ENCODE data around the gene PTPRK. TPM values are rescaled to one million over a fixed set of nuclear protein-coding genes. Genes with fewer than 3 reads are reported as not detected.

Gene PTPRK
- total and polyA plus RNA-seq, 10 of the 15 experiments (the other 5 are each of a cell fraction or from before 2014, with no cell fraction given), result 0.23 to 1.9 (median 0.55) TPM

DNA sequence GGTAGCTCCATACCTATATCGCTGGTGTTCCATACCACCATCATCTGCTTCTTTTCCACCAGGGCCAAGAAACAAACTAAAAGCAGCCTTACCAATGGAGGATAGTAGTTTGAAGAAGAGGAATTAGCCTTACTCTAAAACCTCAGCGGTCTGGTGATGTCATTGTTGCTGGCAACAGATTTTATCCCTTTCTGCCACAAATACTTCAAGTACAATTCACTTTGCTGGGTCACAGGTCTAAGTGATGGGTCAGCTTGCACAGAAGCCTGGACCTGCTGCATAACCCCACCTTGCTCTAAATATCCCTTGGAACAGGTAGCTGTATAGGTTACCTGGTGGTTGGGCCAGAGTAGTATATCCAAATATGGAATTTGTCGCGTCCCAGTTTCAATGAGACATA is 566.3 kb downstream of the PTPRK start (continued):
- TF ChIP-seq, protein P1, sequence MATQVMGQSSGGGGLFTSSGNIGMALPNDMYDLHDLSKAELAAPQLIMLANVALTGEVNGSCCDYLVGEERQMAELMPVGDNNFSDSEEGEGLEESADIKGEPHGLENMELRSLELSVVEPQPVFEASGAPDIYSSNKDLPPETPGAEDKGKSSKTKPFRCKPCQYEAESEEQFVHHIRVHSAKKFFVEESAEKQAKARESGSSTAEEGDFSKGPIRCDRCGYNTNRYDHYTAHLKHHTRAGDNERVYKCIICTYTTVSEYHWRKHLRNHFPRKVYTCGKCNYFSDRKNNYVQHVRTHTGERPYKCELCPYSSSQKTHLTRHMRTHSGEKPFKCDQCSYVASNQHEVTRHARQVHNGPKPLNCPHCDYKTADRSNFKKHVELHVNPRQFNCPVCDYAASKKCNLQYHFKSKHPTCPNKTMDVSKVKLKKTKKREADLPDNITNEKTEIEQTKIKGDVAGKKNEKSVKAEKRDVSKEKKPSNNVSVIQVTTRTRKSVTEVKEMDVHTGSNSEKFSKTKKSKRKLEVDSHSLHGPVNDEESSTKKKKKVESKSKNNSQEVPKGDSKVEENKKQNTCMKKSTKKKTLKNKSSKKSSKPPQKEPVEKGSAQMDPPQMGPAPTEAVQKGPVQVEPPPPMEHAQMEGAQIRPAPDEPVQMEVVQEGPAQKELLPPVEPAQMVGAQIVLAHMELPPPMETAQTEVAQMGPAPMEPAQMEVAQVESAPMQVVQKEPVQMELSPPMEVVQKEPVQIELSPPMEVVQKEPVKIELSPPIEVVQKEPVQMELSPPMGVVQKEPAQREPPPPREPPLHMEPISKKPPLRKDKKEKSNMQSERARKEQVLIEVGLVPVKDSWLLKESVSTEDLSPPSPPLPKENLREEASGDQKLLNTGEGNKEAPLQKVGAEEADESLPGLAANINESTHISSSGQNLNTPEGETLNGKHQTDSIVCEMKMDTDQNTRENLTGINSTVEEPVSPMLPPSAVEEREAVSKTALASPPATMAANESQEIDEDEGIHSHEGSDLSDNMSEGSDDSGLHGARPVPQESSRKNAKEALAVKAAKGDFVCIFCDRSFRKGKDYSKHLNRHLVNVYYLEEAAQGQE (IDR thresholded peaks at IDR 0.05; ENCODE audit: low read depth, low read length), result no peak
- no peak for TF ChIP-seq SIX5 (IDR thresholded peaks at IDR 0.05; ENCODE audit: low read depth, low read length, severe bottlenecking)
- TF ChIP-seq, protein P2, sequence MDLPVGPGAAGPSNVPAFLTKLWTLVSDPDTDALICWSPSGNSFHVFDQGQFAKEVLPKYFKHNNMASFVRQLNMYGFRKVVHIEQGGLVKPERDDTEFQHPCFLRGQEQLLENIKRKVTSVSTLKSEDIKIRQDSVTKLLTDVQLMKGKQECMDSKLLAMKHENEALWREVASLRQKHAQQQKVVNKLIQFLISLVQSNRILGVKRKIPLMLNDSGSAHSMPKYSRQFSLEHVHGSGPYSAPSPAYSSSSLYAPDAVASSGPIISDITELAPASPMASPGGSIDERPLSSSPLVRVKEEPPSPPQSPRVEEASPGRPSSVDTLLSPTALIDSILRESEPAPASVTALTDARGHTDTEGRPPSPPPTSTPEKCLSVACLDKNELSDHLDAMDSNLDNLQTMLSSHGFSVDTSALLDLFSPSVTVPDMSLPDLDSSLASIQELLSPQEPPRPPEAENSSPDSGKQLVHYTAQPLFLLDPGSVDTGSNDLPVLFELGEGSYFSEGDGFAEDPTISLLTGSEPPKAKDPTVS (IDR thresholded peaks at IDR 0.05; ENCODE audit: low read depth, low read length), result no peak
- TF ChIP-seq SIN3A (IDR thresholded peaks at IDR 0.05; ENCODE audit: low read depth, low read length), result no peak
- no peak for TF ChIP-seq NFYB (IDR thresholded peaks at IDR 0.05; ENCODE audit: insufficient read depth, low read depth, low read length)

DNA sequence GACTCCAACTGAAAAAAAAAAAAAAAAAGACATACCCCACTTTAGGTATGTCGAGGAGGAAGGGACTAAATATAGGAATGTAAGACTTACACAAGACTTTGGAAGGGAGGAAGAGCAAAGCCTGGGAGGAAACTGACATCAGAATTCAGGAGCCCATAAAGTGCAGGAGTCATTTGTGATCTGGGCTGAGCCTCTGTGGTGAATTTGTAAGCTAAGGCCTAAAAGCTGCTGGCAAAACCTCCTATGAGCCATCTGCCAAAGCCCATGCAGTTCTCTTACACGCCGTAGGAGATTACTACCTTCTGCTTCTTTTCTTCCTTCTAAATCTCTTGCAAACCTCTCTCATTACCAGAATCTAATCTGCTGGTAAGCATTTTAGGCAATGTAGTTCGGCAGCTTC is 567.6 kb downstream of the PTPRK start:
- Histone ChIP-seq H3K9ac (ENCODE audit: control insufficient read depth, insufficient read depth, low read length) (no peak overlapping the region), H3K4me2 (ENCODE audit: control insufficient read depth, insufficient read depth) (no peak overlapping the region), H3K4me1 (ENCODE audit: control insufficient read depth, insufficient read depth, low read length) (no peaks in the 10 kb centered on the region), H3K27ac (ENCODE audit: control insufficient read depth, insufficient read depth) (no peak overlapping the region), H3K36me3 (ENCODE audit: control insufficient read depth in 2 of 2, insufficient read depth in 2 of 2, low read length in 1 of 2) (no peaks in the 10 kb centered on the region), H2AFZ (ENCODE audit: control insufficient read depth, low read depth, low read length) (no peak overlapping the region), H3K79me2 (ENCODE audit: control insufficient read depth, insufficient read depth, low read length) (no peaks in the 10 kb centered on the region), H3K4me3 (no peak overlapping the region), H3K27me3 (replicated peaks in 1 of 2; ENCODE audit: control insufficient read depth in 2 of 2, insufficient read depth in 2 of 2, low read length in 1 of 2) (no peaks in the 10 kb centered on the region), H3K9me3 (replicated peaks; ENCODE audit: control insufficient read depth, insufficient read depth, low read length) (no peaks in the 10 kb centered on the region), H4K20me1 (ENCODE audit: control insufficient read depth, insufficient read depth) (no peaks in the 10 kb centered on the region)
- DNase-seq (ENCODE audit: low read depth, low spot score), result no peak
- intact Hi-C loops (cut with micrococcal nuclease; ENCODE audit: unreplicated experiment), result loop anchor here (5.0 kb wide), 1 partner anchor 96 kb away; no protein-coding TSS in a partner anchor
- POLR2A ChIA-PET, result interaction anchor here (0.7 kb wide), 1 partner anchor 34 kb away, joined by 3 read pairs; no protein-coding TSS in a partner anchor
- in situ Hi-C loops (cut with MboI), result no loop called here
- no peak for ATAC-seq
- 18% methylated on average over 4 of the region's 4 CpGs for WGBS (ENCODE audit: insufficient coverage, insufficient replicate concordance, low lambda C conversion rate, missing lambda C conversion rate)
- CTCF ChIA-PET, result no interaction called here
- RAD21 ChIA-PET (ENCODE audit: unreplicated experiment), result no interaction called here
- no TSS peak for BruUV-seq (replicated peaks)
- SMC1A ChIA-PET (ENCODE audit: uncharacterized antibody, unreplicated experiment), result interaction anchor here (0.6 kb wide), 1 partner anchor 17 kb away, joined by 3 read pairs; no protein-coding TSS in a partner anchor
- FAIRE-seq, result no peak
- no peak for TF ChIP-seq NFIC (IDR thresholded peaks at IDR 0.05; ENCODE audit: low read depth, low read length)
- no peak for TF ChIP-seq POLR2AphosphoS2 (IDR thresholded peaks at IDR 0.05; ENCODE audit: low read depth, low read length)
- TF ChIP-seq FOXM1 (IDR thresholded peaks at IDR 0.05; ENCODE audit: low read depth, low read length), result no peak
- TF ChIP-seq SP1 (IDR thresholded peaks at IDR 0.05; ENCODE audit: low read depth, low read length), result no peak
- TF ChIP-seq, protein P3, sequence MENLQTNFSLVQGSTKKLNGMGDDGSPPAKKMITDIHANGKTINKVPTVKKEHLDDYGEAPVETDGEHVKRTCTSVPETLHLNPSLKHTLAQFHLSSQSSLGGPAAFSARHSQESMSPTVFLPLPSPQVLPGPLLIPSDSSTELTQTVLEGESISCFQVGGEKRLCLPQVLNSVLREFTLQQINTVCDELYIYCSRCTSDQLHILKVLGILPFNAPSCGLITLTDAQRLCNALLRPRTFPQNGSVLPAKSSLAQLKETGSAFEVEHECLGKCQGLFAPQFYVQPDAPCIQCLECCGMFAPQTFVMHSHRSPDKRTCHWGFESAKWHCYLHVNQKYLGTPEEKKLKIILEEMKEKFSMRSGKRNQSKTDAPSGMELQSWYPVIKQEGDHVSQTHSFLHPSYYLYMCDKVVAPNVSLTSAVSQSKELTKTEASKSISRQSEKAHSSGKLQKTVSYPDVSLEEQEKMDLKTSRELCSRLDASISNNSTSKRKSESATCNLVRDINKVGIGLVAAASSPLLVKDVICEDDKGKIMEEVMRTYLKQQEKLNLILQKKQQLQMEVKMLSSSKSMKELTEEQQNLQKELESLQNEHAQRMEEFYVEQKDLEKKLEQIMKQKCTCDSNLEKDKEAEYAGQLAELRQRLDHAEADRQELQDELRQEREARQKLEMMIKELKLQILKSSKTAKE (IDR thresholded peaks at IDR 0.05; ENCODE audit: low read depth, poor library complexity, severe bottlenecking), result no peak
- TF ChIP-seq, protein P4, sequence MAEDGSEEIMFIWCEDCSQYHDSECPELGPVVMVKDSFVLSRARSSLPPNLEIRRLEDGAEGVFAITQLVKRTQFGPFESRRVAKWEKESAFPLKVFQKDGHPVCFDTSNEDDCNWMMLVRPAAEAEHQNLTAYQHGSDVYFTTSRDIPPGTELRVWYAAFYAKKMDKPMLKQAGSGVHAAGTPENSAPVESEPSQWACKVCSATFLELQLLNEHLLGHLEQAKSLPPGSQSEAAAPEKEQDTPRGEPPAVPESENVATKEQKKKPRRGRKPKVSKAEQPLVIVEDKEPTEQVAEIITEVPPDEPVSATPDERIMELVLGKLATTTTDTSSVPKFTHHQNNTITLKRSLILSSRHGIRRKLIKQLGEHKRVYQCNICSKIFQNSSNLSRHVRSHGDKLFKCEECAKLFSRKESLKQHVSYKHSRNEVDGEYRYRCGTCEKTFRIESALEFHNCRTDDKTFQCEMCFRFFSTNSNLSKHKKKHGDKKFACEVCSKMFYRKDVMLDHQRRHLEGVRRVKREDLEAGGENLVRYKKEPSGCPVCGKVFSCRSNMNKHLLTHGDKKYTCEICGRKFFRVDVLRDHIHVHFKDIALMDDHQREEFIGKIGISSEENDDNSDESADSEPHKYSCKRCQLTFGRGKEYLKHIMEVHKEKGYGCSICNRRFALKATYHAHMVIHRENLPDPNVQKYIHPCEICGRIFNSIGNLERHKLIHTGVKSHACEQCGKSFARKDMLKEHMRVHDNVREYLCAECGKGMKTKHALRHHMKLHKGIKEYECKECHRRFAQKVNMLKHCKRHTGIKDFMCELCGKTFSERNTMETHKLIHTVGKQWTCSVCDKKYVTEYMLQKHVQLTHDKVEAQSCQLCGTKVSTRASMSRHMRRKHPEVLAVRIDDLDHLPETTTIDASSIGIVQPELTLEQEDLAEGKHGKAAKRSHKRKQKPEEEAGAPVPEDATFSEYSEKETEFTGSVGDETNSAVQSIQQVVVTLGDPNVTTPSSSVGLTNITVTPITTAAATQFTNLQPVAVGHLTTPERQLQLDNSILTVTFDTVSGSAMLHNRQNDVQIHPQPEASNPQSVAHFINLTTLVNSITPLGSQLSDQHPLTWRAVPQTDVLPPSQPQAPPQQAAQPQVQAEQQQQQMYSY (CRISPR knock-in tag; IDR thresholded peaks at IDR 0.05), result no peak
- TF ChIP-seq IKZF2 (IDR thresholded peaks at IDR 0.05), result no peak

All from GM12878 (cell line).